Tongue (tissue), 2 donors: ENCODE results near the gene BCL11B. TPM values are rescaled to one million over a fixed set of nuclear protein-coding genes. Genes with fewer than 3 reads are reported as not detected.

Source experiments
- DNase-seq: peaks from one replicate; pipeline ENCODE4 v3.0.0-alpha.2; 2015
- total RNA-seq: library from RNA; depleted of rRNA; stranded (reverse); fragments of >200 nt; gene quantifications from one replicate; pipeline ENCODE4 v1.2.3, GENCODE V29; 2014

Gene BCL11B
- total RNA-seq, 1 donor from 2014 or later: 5.7 TPM

DNA sequence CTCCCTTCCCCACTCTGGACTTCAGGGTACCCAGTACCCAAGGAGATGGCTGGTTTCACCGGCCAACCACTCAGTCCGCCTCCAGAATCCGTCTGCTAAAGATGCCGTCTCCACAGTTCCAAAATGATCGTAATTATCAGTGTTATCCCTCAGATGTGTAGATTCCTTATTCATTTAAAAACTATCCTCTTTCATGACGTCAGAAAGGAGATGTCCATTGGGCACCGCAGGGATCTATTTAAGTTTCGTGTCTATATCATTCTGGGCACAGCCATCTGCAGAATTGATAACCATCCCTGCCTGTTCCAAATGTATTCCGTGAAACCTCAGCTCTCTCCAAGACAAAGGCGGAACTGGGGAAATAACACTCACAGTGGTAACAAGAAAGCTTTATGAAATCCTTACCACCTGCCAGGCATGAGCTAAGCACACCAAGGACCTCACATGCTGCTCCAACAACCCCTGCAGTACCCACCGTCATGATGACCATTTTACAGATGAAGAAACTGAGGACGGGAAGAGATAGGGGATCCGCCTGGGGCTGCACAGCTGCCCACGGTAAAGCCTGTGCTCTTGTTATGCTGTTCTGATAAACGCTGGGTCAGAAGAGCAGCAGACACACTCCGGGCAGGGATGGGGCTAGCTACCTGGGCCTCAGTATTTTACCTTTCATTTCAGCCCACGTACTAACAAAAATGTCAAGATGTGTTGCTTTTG, 90.0 kb downstream of the BCL11B start:
- DNase-seq: no peak

DNA sequence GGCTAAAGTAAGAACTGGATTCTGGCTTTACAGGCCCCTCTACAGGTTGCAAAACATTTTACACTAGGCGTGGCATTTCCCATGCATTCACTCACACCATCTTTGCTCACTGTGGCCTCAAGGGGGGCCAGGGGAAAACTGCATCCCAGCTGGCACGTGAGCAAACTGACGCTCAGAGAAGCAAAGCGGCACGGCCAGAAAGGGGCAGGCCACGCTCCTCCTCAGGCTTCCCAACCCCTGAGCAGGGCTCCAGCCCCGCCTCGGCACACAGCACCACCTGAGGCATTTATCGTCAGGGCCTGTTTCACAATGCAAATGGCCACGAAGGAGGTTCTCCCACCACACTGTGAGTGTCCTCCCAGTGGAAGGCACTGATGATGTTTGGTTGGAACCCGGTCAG, 90.8 kb downstream of the BCL11B start:
- DNase-seq: no peak

DNA sequence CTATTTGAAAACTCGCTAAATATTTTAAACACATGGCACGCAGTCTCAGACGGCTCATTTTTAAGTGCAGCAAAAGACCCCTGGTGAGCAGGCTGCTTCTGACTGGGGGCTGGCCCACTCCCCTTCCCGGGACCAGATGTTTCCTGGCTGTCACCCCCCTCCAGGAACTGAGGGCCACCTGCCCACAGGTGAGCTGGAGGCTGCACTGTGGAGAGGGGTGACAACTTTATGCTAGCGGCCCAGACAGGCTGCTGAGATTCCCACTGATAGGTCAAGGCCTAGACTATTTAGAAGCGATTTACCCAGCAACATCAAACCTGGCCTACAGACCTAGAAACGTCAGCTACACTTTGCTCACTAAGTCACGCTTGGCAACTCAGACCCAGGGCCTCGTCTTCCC, 92.1 kb downstream of the BCL11B start:
- DNase-seq: no peak

DNA sequence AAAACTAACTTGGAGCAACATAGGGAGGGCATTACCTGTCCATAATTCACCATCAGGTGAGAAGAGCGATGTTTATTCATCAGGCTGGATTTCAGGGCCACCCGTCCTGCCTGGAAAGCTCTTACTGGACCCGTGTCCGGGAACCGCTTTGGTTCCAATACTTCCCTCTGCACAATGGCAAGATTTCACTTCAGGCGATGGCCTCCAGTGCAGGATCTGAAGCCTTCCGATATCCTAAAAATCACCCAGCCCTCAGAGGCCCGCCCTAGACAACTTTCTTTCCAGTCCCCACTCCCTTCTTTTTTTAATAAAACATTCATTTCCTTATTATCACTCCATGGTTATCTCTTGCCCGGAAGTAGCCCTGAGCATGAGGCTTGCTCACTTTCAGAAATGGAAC, 92.5 kb downstream of the BCL11B start:
- no peak for DNase-seq

DNA sequence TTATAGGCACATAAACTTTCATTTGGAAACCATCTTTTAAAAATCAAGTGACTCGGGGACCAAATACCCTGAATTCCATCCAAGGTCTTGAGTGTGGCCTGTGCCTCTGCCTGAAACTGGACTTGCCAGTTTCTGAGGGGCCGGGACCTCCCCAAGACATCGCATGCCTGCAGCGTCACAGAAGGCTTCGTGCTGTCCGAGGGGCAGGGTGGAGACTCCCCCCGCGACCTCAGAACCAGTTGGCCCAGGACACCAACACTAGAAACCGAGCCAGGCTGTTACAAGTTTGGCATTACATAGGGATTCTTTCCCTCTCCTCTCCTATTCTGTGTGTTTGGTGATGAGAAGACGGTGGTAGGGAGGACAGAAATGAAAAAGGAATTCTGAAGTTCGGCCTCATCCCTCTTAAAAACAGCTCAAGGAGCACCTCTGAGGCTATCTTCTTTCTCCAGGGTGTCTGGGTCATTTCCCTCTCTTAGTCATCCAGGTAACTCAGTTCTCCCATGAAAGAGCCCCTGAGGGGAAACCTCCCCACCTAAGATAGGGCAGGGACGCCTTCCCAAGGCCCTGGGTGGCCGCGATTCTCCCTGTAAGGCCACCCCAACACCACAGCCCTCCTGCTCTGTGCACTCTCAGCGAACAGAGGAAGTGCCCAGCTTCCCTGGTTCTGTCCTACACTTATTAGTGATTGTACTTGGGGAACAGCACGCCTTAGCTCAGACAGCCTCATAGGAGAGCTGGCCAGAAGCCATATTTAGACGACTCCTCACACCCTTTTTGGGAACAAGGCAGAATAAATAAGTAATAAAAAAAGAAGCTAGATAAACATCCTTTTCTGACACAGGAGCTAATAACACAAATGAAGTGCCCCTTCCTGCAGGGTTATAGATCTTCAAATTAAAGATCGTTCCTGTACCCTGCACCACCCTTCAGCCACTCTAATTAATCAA, 93.8 kb downstream of the BCL11B start:
- DNase-seq: no peak

DNA sequence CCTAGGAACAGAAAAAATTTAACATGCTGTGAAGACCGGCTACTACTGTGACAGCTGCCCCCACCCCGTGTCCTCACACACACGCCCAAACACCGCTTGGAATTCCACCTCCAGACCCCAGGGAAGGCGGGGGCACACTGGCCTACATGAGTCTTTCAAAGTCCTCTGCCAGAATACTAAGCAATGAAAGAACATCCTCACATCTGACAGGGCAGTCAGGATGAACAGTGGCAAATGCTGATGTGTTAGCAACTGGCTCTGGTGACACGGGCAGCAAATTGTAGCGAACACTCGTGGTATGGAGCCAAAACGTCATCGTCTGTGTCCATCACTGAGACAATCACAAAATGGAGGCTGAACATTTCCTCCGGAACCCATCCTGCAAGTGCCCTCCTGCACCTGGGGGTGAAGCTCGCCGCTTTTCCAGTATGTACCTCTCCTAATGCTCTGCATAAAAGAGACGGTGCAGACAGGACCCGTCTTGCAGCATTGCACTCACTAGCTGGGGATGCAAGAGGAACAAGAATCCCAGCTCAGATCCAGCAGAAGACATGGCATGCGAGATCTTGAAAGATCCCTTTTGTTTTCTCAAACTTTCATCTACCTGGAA, 94.8 kb downstream of the BCL11B start:
- peak; percentile 54 for DNase-seq

DNA sequence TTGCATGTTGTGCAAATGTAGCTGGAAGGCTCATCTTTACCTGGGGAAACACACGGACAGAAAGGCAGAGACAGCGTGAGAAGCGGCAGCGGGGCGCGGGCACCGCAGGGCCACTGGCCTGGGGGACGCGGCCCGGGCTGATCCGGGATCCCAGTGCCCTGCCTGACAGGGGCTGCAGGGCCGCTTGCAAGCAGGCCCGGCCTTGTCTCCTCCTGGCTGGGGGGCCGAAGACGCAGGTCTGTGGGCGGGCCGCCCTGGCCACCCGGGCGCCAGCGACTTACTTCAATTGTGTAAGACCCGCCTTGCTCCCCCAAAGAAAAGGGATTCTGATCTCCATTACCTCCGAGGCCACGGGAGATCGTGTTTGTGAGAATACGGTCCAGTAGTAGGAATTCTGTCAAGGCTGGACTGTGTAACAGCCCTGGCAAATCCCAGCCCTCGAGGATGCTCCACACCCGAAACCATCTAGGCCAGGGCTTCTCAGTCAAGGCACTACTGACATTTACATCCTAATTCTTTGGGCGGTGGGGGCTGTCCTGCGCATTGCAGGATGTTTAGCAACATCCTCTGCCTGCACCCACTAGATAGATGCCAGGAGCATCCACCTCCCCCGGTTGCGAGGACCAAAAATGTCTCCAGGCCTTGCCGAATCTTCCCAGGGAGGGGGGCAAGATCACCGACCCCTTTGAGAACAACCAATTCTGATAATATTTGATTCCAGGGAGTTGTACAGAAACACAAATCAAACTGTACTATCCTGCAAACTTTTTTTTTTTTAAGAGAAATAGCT, 95.6 kb downstream of the BCL11B start:
- no peak for DNase-seq

DNA sequence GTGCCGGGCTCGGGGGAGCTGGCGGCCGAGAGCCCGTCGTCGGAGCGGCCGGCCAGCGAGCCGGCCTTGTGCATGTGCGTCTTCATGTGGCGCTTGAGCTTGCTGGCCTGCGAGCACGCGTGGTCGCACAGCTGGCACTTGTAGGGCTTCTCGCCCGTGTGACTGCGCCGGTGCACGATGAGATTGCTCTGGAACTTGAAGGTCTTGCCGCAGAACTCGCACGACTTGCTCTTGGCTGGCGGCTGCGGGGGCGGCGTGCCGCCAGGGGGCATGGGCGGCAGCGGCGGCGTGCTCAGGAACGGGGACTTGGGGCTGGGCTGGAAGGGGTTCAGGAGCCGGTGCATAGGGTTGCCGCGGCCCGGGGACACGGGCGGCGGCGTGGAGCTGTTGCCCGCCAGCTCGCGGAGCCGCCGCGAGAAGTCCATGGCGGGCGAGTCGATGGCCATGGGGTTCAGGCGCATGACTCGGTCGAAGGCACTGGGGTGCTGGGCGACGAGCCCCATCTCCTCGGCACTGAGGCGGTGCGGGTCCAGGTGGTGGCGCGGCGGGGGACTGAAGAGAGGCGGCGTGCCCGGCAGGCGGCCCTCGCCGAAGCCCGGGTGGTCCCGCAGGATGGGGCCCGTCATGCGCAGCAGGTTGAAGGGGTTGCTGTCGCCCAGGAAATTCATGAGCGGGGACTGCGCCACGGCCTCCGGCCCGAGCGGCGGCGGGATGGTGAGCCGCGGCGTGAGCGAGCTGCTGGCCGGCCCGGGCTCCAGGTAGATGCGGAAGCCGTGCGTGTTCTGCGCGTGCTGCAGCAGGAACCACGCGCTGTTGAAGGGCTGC, 96.5 kb downstream of the BCL11B start:
- DNase-seq: no peak

DNA sequence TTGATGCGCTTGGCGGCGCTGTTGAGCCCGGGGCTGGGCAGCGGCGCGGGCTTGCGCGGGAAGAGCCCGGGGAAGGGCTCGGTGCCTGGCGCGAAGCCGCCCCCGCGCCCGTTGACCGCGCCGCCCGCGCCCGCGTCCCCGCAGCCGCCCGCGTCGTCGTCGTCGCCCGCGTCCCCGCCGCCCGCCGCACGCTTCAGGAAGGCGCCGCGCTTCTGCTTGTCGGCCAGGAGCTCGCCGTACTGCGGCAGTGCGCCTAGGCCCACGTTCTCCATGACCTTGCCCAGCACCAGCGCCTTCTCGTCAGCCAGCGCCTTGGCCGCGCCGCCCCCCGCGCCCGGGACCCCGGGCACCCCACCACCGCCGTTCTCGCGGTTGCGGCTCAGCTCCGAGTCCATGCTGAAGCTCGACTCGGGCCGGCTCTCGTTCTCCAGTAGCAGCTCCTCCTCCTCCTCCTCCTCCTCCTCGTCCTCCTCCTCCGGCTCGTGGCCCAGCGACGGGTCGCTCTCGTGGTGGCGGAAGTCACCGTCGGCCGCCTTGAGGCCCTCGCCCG, 97.2 kb downstream of the BCL11B start:
- DNase-seq: no peak

DNA sequence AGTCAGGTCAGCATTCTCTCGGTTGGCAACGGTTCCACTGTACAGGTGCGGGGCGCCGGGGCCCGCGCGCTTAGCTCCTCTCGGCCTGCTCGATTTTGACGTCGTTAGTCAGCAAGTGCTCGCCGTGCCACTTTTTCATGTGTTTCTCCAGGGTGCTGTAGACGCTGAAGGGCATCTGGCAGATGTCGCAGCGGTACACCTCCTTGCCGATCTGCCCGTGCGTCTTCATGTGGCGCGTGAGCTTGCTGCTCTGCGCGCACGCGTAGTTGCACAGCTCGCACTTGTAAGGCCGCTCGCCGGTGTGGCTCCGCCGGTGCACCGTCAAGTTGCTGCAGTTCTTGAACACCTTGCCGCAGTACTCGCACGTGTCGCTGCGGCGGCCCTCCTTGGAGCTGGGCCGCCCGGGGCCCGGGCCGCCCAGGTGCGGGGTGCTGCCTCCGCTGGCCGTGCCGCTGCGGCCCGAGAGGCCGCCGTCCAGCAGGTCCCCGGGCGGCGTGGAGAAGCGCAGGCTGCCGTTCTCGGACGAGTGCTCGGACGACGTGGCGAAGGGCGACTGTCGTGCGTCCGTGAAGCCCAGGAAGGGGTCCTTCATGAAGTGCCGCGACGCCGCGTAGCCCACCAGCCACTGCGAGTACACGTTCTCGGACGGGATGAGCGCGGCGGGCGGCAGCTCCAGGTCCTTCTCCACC, 97.8 kb downstream of the BCL11B start:
- DNase-seq: no peak

DNA sequence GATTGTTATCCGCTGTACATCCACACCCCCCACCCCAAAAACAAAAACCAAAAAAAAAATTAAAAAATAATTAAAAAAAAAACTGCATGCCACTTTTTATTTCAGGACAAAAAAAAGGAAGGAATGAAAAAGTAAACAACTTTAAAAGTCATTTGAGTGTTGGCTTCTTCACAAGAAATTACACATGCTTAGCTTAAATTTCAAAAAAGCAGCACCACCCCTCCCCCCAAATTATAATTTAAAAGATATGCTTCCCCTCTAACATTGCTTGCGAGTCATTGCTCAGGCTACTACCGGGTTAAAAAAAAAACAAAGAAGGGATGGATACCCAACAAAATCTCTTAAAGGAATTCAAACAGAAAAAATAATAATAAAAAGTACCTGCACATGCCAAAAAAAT, 98.5 kb downstream of the BCL11B start:
- DNase-seq: no peak

DNA sequence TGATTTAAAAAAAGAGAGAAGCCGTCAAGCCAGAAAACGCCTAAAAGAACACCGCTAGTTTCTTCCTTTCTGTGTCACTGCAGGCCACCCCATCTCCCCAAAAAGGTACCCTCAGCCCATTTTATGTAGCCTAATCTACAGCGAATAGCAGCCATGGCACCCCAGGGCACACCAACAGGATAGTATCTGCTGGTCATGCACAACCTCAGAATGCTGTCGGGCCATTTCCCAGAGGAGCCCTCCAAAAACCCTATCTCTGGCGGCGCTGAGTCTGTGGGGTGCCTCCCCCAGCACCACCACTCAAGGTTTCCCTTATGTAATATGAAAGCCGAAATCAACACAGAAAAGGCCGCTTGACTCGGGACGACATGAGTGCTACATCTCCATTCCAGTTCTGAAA, 98.9 kb downstream of the BCL11B start:
- no peak for DNase-seq

DNA sequence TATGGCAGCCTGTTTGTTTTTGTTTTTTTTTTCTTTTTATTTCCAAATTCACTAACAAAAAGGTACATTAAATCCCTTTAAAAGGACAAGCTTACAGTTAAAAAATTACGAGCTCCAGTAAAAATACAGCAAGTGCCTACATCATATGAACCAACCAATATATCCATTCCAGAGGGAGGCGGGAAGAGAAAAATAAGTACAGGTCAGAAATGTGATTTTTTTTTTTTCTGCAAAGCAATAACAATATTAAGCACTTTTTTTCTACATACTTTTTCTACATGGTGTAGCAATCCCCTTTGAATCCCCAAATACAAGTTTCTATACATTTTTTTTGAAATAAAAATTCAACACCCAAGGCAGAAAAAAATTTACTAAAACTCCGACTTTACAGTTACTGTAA, 100.6 kb downstream of the BCL11B start:
- DNase-seq: no peak

DNA sequence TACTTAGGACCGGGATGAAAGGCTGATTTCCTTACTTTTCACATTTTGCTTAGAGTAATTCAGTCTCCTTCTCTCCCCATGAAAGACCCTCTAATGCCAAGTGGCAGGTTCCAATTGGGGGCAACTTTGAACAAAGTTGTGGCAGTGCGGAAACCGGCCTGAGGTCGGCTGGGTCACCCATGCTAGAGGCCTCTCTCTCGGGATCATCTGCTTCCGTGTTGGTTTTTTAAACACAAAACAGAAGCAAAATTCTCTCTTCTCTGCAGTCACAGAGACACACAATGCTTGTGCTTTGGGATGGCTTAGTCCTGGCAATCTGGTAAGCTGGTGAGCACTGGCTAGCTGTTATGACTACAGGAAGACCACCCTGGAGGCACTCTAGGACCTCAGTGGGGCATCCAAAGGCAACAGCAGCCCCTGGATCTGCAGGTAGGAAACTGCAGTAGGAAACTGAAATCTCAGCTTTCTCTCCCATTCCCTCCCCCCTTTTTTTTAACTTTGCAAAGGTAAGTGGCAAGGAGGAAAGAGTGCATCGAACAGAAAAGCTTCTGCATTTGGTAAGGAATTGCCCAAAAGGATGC, 102.1 kb downstream of the BCL11B start:
- DNase-seq: no peak

DNA sequence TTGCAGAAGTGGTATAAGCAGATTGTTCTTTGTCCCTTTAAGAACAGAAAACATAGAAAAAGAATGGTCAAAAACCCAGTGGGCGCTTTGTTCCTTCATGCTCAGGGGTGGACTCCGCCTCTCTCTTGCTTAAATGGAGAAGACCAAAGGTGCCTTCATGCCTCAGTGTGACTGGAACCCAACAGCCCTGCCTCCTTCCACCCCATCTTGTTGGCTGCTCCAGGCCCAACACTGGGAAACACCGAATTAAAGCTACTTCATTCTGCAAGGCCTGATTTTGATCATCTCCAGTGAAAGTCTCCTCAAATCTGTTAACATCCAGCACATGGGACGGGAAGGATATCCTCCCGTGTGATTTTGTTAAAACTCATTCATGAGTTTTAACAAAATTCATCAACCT, 103.7 kb downstream of the BCL11B start:
- no peak for DNase-seq

DNA sequence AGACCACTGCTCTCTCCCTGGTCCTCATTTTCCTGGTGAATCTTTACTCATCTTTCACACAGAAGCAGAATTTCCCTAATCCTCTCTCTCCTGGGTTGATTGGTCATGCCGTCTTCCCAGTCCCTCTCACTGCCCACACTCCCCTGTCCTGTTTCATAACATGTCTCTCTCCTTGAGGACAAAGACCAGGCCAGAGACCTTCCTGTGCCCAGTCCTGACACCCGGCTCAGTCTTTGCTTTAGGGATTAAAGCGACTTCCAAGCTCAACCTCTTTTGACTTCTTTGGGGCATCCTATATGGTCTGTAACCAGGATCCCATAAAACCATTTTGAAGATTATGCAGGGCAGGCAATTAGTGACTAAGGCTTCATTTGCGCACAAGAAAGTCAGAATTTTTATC, 105.5 kb downstream of the BCL11B start:
- DNase-seq: no peak

DNA sequence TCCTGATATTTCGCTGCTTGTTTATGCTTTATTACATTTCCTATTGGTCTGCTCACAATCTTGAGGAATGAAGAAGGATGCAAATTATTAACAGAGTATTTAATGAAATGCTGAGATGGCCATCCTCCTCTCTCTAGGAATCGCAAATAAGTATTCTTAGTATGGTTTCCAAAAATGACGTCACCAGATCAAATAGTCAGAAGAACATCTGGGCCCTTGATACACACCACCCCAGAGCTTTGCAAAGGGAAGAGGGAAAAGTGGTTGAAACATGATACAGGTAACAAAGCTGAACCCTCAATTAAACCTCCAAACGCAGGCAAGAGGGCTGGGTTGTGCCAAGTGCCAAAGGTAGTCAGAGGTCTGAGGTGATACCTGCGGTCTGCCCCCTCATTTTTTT, 107.3 kb downstream of the BCL11B start:
- DNase-seq: peak; percentile 15

DNA sequence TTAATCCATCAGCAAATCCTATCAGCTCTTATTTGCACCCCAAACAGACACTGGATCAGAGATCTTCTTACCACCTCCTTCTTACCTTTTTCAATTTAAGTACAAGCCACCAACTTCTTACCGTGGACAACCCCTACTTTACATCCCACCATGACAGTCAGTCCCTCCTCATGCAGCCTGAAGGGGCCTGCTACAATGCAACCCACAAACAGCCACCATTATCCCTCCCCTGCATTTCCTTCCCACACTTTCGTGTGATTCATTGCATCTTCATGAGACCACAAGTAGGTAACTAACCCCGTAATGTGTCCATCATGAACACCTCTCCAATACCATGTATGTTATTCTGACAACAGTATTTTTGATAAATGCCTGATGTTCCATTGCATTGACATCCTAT, 108.6 kb downstream of the BCL11B start:
- DNase-seq: no peak

DNA sequence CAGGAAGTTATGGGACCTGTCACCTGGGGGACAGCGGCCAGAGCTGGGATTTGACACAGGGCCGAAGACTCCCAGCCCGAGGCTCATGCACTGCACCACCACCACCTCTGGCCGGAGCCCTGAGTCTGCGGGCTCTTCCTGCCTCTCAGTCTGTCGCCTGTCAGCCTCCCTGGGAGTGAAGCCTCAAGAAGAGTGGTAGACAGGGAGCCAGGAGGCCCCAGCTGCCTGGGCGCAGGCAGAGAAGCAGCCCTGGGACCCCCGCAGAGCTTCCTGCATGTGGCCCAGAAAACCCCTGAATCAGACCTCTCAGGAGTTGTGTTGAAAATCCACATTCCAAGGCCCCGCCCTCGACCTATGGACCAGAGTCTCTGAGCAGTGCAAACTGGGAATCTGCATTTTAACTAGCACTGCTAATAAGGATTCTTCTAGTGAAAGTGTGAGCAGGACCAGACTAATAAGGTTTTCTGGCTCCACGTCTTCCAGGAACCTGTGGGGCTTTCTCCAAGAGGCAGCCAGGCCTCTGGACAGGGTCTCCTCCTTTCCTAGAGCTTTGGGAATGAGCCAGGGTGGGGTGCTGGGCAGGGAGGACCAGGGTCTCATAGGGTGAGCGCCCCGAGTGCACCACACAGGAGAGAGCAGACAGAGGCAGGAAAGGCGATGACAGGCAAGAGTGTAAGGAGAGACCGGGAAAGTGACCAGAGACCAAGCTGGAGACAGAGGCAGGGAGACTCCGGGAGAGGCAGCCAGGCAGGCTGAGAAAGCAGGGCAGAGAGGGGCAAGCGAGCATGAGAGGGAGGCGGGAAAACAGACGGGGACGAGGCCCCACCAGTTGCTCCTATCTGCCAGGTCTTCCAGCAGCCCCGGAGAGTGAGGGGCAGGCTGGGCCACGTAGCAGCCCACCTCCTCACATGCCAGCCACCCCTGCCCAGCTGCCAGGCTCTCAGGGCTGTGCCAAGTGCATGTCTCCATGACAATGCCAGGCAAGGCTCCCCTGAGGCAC, 112.4 kb downstream of the BCL11B start:
- DNase-seq: no peak
